Measurements from ENCODE around the gene EPHB1.

The EPHB1 gene

DNA sequence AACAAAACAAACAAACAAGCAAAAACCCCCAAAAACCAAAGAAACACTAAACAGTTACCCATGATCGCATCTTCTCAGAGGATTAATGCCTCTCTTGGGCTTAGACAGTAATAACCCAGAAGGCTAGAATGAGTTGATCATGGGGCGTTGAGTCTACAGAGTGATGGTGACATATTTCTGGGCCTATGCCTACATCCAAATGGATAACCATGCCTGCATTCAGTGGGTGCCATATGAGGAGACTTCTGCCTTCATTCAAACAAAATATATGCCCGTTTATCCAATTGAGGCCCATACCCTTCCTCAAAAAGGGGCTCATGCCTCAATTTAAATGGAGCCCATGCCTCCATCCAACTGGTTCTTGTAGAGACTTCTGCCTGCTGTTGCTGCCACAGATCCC lies 284.0 kb downstream of the EPHB1 start:
- Histone ChIP-seq H3K27me3 (ENCODE audit: control insufficient read depth in 1 of 2, insufficient read depth in 2 of 2, low read length in 2 of 2) (no peaks in the 10 kb centered on the region), H3K4me1 (ENCODE audit: control insufficient read depth in 1 of 2, insufficient read depth in 2 of 2, low read length in 2 of 2) (no peaks in the 10 kb centered on the region), H3K9me3 (ENCODE audit: control insufficient read depth in 1 of 2, low read length in 2 of 2) (no peaks in the 10 kb centered on the region), H3K9ac (ENCODE audit: low read depth in 1 of 2, low read length in 2 of 2) (no peak overlapping the region), H3K4me3 (ENCODE audit: low read depth in 1 of 2, low read length in 2 of 2) (no peak overlapping the region), H3K27ac (ENCODE audit: low read depth, low read length) (no peak overlapping the region), H3K36me3 (ENCODE audit: control insufficient read depth in 1 of 2, insufficient read depth in 2 of 2, low read length in 2 of 2) (no peaks in the 10 kb centered on the region)

DNA sequence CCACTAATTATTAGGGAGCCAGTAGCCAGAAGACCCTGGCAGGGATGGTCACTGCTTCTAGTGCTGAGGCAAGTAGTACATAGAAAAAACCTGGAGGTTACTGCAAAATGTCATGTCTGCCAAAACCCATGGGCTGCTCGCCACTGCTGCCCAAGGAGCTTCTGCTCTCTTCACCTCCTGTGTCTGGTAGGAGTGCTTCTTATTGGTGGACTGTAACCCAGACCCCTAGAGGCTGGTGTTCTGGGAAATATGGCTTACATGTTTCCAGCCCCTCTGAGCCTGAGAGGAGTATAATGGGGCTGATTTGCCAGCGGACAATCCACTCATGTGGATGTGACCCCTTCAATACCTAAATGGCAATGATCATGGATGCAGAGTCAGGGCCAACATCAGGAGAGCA lies 286.4 kb downstream of the EPHB1 start:
- no peaks in the 10 kb centered on the region for H3K36me3 ChIP-seq (ENCODE audit: control insufficient read depth in 1 of 2, insufficient read depth in 2 of 2, low read length in 2 of 2)

DNA sequence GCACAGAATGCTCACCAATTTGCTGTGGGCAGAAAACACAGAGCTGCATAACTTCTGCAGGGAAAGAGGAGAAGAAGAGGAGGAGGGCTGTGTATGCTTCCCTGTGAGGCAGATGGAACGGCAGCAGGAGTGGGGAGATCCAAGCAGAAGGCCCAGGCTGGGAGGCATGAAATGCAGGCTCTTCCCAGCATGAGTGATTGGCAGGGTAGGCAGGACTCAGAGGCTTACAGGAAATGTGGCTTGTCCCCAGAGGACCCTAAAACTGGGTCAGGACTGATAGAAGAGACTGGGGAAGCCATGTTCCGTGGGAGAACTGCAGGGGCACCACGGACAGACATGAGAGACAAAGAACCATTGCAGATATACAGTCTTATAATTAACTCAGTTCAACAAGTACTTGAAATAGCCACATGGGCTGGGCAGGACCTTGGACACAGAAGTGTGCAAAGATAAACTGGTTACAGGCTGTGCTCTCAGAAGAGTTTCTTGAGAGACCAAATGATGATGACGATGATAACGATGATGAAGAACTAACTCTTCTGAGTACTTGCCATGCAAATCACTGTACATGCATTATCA lies 286.9 kb downstream of the EPHB1 start:
- H3K9ac ChIP-seq (ENCODE audit: low read depth in 1 of 2, low read length in 2 of 2) = no peak overlapping the region
- no peaks in the 10 kb centered on the region for H3K27me3 ChIP-seq (ENCODE audit: control insufficient read depth in 1 of 2, insufficient read depth in 2 of 2, low read length in 2 of 2)
- H3K9me3 ChIP-seq (ENCODE audit: control insufficient read depth in 1 of 2, low read length in 2 of 2) = no peaks in the 10 kb centered on the region
- H3K27ac ChIP-seq (ENCODE audit: low read depth, low read length) = no peak overlapping the region
- no peak overlapping the region for H3K4me3 ChIP-seq (ENCODE audit: low read depth in 1 of 2, low read length in 2 of 2)
- H3K4me1 ChIP-seq (ENCODE audit: control insufficient read depth in 1 of 2, insufficient read depth in 2 of 2, low read length in 2 of 2) = no peaks in the 10 kb centered on the region
- H3K36me3 ChIP-seq (ENCODE audit: control insufficient read depth in 1 of 2, insufficient read depth in 2 of 2, low read length in 2 of 2) = no peaks in the 10 kb centered on the region

More for the DNA sequence above, 286.4 kb downstream of the EPHB1 start:
- Histone ChIP-seq H3K4me3 (ENCODE audit: low read depth in 1 of 2, low read length in 2 of 2) (no peak overlapping the region), H3K27ac (ENCODE audit: low read depth, low read length) (no peak overlapping the region), H3K9ac (ENCODE audit: low read depth in 1 of 2, low read length in 2 of 2) (no peak overlapping the region), H3K9me3 (ENCODE audit: control insufficient read depth in 1 of 2, low read length in 2 of 2) (no peaks in the 10 kb centered on the region), H3K27me3 (ENCODE audit: control insufficient read depth in 1 of 2, insufficient read depth in 2 of 2, low read length in 2 of 2) (no peaks in the 10 kb centered on the region), H3K4me1 (ENCODE audit: control insufficient read depth in 1 of 2, insufficient read depth in 2 of 2, low read length in 2 of 2) (no peaks in the 10 kb centered on the region)

DNA sequence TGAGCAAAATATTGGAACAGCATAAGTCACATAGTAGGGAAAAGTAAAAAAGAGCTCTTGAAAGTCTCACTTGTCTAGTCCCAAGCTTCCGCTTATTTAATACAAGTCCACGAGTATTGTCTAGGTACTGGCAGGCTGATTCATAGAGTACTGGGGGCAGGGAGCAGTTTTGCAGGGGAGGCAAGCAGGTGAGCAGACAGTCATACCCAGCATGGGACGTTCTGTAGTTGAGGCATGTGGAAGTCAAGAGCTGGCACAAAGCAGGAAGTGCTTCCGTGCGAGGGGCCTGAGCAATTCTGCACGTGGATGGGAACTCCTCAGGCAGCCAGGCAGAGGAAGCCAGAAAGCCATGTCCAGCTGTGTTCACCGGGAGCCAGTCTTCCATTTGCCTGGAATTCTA lies 287.6 kb downstream of the EPHB1 start:
- Histone ChIP-seq H3K4me1 (ENCODE audit: control insufficient read depth in 1 of 2, insufficient read depth in 2 of 2, low read length in 2 of 2) (no peaks in the 10 kb centered on the region), H3K27ac (ENCODE audit: low read depth, low read length) (no peak overlapping the region), H3K9ac (ENCODE audit: low read depth in 1 of 2, low read length in 2 of 2) (no peak overlapping the region)

DNA sequence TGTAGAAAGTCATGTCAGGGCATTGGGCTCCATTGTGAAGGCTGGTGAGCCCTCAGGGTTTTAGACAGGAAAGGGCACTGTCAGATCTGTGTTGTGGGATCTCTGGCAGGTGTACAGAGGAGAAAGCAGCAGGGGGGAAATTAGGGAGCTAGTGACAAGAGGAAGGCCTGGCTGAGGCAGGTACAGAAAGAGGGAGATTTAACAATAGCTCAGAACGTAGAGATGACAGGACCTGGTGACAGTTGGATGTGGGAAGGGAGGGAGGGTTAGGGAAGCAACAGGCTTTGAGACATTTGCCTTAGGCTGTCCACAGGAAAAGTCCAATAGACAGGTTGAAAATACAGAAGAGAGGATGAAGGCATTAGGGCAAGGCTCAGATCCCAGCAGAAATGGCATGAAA lies 288.1 kb downstream of the EPHB1 start:
- H3K4me3 ChIP-seq (ENCODE audit: low read depth in 1 of 2, low read length in 2 of 2) = no peak overlapping the region
- no peaks in the 10 kb centered on the region for H3K9me3 ChIP-seq (ENCODE audit: control insufficient read depth in 1 of 2, low read length in 2 of 2)
- H3K36me3 ChIP-seq (ENCODE audit: control insufficient read depth in 1 of 2, insufficient read depth in 2 of 2, low read length in 2 of 2) = no peaks in the 10 kb centered on the region
- H3K27ac ChIP-seq (ENCODE audit: low read depth, low read length) = no peak overlapping the region
- no peaks in the 10 kb centered on the region for H3K4me1 ChIP-seq (ENCODE audit: control insufficient read depth in 1 of 2, insufficient read depth in 2 of 2, low read length in 2 of 2)
- no peak overlapping the region for H3K9ac ChIP-seq (ENCODE audit: low read depth in 1 of 2, low read length in 2 of 2)
- H3K27me3 ChIP-seq (ENCODE audit: control insufficient read depth in 1 of 2, insufficient read depth in 2 of 2, low read length in 2 of 2) = no peaks in the 10 kb centered on the region

More for the DNA sequence above, 287.6 kb downstream of the EPHB1 start:
- no peaks in the 10 kb centered on the region for H3K36me3 ChIP-seq (ENCODE audit: control insufficient read depth in 1 of 2, insufficient read depth in 2 of 2, low read length in 2 of 2)
- H3K27me3 ChIP-seq (ENCODE audit: control insufficient read depth in 1 of 2, insufficient read depth in 2 of 2, low read length in 2 of 2) = no peaks in the 10 kb centered on the region
- no peak overlapping the region for H3K4me3 ChIP-seq (ENCODE audit: low read depth in 1 of 2, low read length in 2 of 2)
- H3K9me3 ChIP-seq (ENCODE audit: control insufficient read depth in 1 of 2, low read length in 2 of 2) = no peaks in the 10 kb centered on the region

DNA sequence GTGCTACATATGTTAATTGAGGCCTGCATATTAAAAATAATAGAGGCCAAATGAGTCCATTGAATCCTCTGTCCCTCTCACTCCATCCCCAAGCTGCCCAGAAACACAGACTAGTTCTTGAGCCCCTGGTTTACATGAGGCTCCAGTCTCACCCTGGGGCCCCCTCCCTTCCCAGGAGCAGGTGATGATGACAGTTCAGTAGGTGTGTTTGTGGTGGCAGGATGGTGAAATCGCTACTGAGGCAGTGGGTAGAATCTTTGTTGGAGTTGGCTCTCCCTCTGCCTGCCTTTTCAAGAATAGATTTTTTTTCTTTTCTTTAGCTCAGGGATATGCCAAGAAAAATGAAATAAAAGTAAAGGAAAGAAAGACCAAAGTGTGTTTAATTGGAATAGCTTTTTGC lies 288.7 kb downstream of the EPHB1 start:
- Histone ChIP-seq H3K4me3 (ENCODE audit: low read depth in 1 of 2, low read length in 2 of 2) (no peak overlapping the region), H3K27ac (ENCODE audit: low read depth, low read length) (no peak overlapping the region), H3K36me3 (ENCODE audit: control insufficient read depth in 1 of 2, insufficient read depth in 2 of 2, low read length in 2 of 2) (no peaks in the 10 kb centered on the region), H3K9me3 (ENCODE audit: control insufficient read depth in 1 of 2, low read length in 2 of 2) (no peaks in the 10 kb centered on the region), H3K4me1 (ENCODE audit: control insufficient read depth in 1 of 2, insufficient read depth in 2 of 2, low read length in 2 of 2) (no peaks in the 10 kb centered on the region), H3K27me3 (ENCODE audit: control insufficient read depth in 1 of 2, insufficient read depth in 2 of 2, low read length in 2 of 2) (no peaks in the 10 kb centered on the region), H3K9ac (ENCODE audit: low read depth in 1 of 2, low read length in 2 of 2) (no peak overlapping the region)

DNA sequence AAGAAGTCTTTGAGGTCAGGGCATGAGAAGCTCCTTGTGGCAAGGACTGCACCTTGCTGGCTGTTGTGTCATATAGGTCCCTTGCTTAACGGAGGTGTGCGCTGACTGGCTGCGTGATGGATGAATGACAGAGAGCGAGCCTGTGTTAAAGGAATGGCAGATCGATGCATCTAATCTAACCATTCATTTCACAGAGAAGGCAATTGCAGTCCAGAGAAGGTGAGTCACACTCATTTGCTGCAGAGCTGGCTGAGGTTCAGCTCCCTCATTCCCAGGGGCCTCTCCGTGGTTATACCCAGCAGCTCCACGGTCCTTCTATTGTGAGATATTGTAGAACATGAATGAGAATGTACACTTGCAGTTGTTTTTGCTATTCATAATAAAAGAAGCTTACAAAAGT lies 289.3 kb downstream of the EPHB1 start:
- Histone ChIP-seq H3K9ac (ENCODE audit: low read depth in 1 of 2, low read length in 2 of 2) (no peak overlapping the region), H3K9me3 (ENCODE audit: control insufficient read depth in 1 of 2, low read length in 2 of 2) (no peaks in the 10 kb centered on the region), H3K4me1 (ENCODE audit: control insufficient read depth in 1 of 2, insufficient read depth in 2 of 2, low read length in 2 of 2) (no peaks in the 10 kb centered on the region), H3K27me3 (ENCODE audit: control insufficient read depth in 1 of 2, insufficient read depth in 2 of 2, low read length in 2 of 2) (no peaks in the 10 kb centered on the region), H3K27ac (ENCODE audit: low read depth, low read length) (no peak overlapping the region), H3K36me3 (ENCODE audit: control insufficient read depth in 1 of 2, insufficient read depth in 2 of 2, low read length in 2 of 2) (no peaks in the 10 kb centered on the region), H3K4me3 (ENCODE audit: low read depth in 1 of 2, low read length in 2 of 2) (no peak overlapping the region)

DNA sequence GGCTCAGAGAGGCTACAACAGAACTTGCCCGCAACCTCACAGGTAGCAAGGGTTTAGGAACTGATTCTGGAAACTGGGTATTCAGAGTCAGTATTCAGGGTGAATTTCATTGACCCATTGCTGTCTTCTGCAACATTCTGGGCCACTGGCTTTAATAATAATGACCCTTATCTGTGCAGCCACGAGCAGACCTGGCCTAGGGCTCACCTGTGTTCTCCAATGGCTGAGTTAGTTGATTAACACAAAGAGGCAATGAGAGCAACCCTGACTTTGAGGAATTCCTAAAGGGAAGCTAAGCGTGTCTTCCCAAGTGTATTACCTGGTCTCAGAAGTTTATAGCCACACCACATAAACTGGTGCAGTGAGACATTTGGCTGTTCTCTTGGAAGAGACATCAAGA lies 289.9 kb downstream of the EPHB1 start:
- Histone ChIP-seq H3K9me3 (ENCODE audit: control insufficient read depth in 1 of 2, low read length in 2 of 2) (no peaks in the 10 kb centered on the region), H3K36me3 (ENCODE audit: control insufficient read depth in 1 of 2, insufficient read depth in 2 of 2, low read length in 2 of 2) (no peaks in the 10 kb centered on the region), H3K27me3 (ENCODE audit: control insufficient read depth in 1 of 2, insufficient read depth in 2 of 2, low read length in 2 of 2) (no peaks in the 10 kb centered on the region), H3K9ac (ENCODE audit: low read depth in 1 of 2, low read length in 2 of 2) (no peak overlapping the region), H3K27ac (ENCODE audit: low read depth, low read length) (no peak overlapping the region), H3K4me1 (ENCODE audit: control insufficient read depth in 1 of 2, insufficient read depth in 2 of 2, low read length in 2 of 2) (no peaks in the 10 kb centered on the region), H3K4me3 (ENCODE audit: low read depth in 1 of 2, low read length in 2 of 2) (no peak overlapping the region)

DNA sequence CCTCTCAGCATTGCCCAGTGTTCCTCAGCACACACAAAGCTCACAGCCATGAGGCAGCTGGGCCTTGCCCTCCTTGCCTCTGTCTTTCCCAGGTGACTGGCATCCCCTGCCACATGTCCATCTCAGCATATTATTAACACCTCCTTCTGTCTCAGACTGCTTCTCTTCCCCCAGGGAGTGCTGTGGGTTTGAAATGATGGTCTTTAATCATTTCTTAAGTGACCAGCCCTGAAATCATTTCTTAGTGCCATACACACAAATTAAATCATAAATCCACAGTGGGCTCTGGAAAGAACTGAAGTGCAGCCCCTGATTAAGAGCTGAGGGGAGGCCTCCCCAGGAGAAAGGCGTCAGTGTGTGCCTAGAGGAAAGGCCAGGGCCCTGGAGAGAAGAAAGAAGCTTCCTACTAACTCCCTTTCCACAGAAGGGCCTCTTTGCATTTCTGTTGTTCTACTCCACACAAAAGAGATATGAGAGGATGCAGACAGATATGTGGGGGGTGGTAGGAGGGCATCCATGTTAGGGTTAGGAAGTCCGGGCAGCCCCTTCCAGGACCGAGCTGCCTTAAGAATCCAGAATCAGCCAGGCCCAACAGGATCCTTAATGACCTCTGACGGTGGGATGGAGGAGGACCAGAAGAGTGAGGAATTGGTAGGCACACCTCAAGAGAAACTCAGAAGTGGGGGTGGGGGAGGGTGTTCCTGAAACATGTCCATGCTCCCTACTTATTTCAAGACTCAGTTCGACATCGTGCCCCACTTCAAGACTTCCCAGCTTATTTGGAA lies 290.8 kb downstream of the EPHB1 start:
- H3K4me1 ChIP-seq (ENCODE audit: control insufficient read depth in 1 of 2, insufficient read depth in 2 of 2, low read length in 2 of 2) = no peaks in the 10 kb centered on the region
- no peaks in the 10 kb centered on the region for H3K9me3 ChIP-seq (ENCODE audit: control insufficient read depth in 1 of 2, low read length in 2 of 2)
- H3K36me3 ChIP-seq (ENCODE audit: control insufficient read depth in 1 of 2, insufficient read depth in 2 of 2, low read length in 2 of 2) = no peaks in the 10 kb centered on the region
- H3K4me3 ChIP-seq (ENCODE audit: low read depth in 1 of 2, low read length in 2 of 2) = no peak overlapping the region
- H3K27me3 ChIP-seq (ENCODE audit: control insufficient read depth in 1 of 2, insufficient read depth in 2 of 2, low read length in 2 of 2) = no peaks in the 10 kb centered on the region
- H3K27ac ChIP-seq (ENCODE audit: low read depth, low read length) = no peak overlapping the region
- no peak overlapping the region for H3K9ac ChIP-seq (ENCODE audit: low read depth in 1 of 2, low read length in 2 of 2)

DNA sequence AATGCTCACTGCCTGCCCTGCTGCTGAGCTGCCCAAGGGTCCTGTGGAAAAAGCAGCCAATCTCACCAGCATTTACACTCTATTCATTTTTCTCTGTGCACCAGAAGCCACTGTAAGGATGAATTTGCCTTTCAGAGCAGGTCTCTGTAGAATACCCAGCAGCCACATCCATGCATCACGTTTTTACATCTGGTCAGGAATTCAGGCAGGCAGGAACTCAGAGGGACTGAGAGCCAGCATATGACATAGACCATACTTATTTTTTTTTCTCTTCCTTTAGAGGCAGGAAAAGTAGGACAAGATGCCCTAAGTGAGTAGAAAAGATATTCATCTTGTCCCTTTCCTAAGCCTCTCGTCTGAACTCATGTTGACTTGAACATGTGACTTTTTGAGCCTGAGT lies 292.7 kb downstream of the EPHB1 start:
- Histone ChIP-seq H3K27ac (ENCODE audit: low read depth, low read length) (no peak overlapping the region), H3K9ac (ENCODE audit: low read depth in 1 of 2, low read length in 2 of 2) (no peak overlapping the region), H3K4me3 (ENCODE audit: low read depth in 1 of 2, low read length in 2 of 2) (no peak overlapping the region), H3K4me1 (ENCODE audit: control insufficient read depth in 1 of 2, insufficient read depth in 2 of 2, low read length in 2 of 2) (no peaks in the 10 kb centered on the region), H3K27me3 (ENCODE audit: control insufficient read depth in 1 of 2, insufficient read depth in 2 of 2, low read length in 2 of 2) (no peaks in the 10 kb centered on the region), H3K36me3 (ENCODE audit: control insufficient read depth in 1 of 2, insufficient read depth in 2 of 2, low read length in 2 of 2) (no peaks in the 10 kb centered on the region), H3K9me3 (ENCODE audit: control insufficient read depth in 1 of 2, low read length in 2 of 2) (no peaks in the 10 kb centered on the region)

All from duodenal mucosa (tissue), 2 donors.